Lower leg skin (tissue), 4 donors: ENCODE data around the gene SPARCL1. TPM values are rescaled to one million over a fixed set of nuclear protein-coding genes. Genes with fewer than 3 reads are reported as not detected.
"Not testable (repeated sequence)": the region's sequence is repeated elsewhere in the genome, so short reads cannot be mapped to it uniquely, and the experiment has no call there.

Source experiments
- DNase-seq, 2 donors: peaks; one replicate each; pipeline ENCODE4 v3.0.0-alpha.2; 2019; ENCODE audit warnings: low spot score in 2 of 2
- H3K4me3 ChIP-seq: fragments of 200-600 bp; sonication (generic); 2 replicates; pipeline ENCODE4 v1.5.1; 2017; ENCODE audit warnings: mild to moderate bottlenecking, low read depth; ENCODE audit not compliant: poor library complexity, severe bottlenecking
- POLR2A ChIP-seq, 2 donors: fragments of 450-650 bp; IDR thresholded peaks; one replicate each; pipeline ENCODE4 v1.6.1; 2016 to 2017; ENCODE audit warnings: antibody characterized with exemption in 2 of 2, mild to moderate bottlenecking in 1 of 2, moderate library complexity in 1 of 2
- WGBS, 2 donors: methylation state at CpG; one replicate each; pipeline ENCODE4 v1.1.5; 2018; 5-methylcytosine and 5-hydroxymethylcytosine counted together
- intact Hi-C: fragments of 100-400 bp; cut with DNase I; formaldehyde crosslinking; loops from one replicate; pipeline ENCODE4 v1.15.0; 2023; ENCODE audit warnings: low total_unique reads
- total RNA-seq, 4 donors: library from RNA; depleted of rRNA; stranded (reverse); fragments of >200 nt; gene quantifications; one replicate each; pipeline ENCODE4 v1.1.0, GENCODE V29; 2016
- TF ChIP-seq, protein P1 (sequence below), 3 donors: fragments of 450-650 bp; IDR thresholded peaks; one replicate each; pipeline ENCODE4 v1.5.1; 2016; ENCODE audit warnings: antibody characterized with exemption in 3 of 3, mild to moderate bottlenecking in 3 of 3, moderate library complexity in 2 of 3

SPARCL1 gene, protein sequence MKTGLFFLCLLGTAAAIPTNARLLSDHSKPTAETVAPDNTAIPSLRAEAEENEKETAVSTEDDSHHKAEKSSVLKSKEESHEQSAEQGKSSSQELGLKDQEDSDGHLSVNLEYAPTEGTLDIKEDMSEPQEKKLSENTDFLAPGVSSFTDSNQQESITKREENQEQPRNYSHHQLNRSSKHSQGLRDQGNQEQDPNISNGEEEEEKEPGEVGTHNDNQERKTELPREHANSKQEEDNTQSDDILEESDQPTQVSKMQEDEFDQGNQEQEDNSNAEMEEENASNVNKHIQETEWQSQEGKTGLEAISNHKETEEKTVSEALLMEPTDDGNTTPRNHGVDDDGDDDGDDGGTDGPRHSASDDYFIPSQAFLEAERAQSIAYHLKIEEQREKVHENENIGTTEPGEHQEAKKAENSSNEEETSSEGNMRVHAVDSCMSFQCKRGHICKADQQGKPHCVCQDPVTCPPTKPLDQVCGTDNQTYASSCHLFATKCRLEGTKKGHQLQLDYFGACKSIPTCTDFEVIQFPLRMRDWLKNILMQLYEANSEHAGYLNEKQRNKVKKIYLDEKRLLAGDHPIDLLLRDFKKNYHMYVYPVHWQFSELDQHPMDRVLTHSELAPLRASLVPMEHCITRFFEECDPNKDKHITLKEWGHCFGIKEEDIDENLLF
- 100 to 1,000 TPM in 2 of 4 donors, 10 to 100 TPM in 2; 66.2 to 259 (median 117) TPM for total RNA-seq

DNA sequence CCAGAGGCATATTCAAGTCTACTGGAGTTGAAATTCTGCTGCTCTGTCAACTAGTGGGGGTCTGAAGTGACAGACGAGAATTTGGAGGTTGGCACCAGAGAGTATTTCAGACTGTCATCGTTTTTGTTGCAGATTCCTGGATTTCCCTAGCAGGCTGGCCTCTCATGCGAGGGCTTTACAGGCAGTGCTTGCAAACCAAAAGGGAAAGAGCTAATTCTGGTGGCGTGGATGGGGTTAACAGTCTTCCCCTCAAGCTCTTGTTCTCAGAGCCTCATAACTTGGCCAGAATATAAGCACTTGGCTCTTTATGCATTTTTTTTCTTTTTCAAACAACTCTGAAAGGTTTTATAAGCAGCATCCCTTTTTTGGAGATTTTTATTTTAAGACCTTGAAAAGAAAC, at the start of gene SPARCL1:
SPARCL1 (minus strand) TSS at position 190 of the 400 bp plus-strand sequence. CDS start 29,802 bp downstream, outside the sequence.
- WGBS, 2 donors: 42 to 49% methylated on average over 4 of the region's 4 CpGs
- no peak within 1 kb of the TSS for H3K4me3 ChIP-seq
- TF ChIP-seq, protein P1, sequence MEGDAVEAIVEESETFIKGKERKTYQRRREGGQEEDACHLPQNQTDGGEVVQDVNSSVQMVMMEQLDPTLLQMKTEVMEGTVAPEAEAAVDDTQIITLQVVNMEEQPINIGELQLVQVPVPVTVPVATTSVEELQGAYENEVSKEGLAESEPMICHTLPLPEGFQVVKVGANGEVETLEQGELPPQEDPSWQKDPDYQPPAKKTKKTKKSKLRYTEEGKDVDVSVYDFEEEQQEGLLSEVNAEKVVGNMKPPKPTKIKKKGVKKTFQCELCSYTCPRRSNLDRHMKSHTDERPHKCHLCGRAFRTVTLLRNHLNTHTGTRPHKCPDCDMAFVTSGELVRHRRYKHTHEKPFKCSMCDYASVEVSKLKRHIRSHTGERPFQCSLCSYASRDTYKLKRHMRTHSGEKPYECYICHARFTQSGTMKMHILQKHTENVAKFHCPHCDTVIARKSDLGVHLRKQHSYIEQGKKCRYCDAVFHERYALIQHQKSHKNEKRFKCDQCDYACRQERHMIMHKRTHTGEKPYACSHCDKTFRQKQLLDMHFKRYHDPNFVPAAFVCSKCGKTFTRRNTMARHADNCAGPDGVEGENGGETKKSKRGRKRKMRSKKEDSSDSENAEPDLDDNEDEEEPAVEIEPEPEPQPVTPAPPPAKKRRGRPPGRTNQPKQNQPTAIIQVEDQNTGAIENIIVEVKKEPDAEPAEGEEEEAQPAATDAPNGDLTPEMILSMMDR (IDR thresholded peaks at IDR 0.05): no peak
- no peak for TF ChIP-seq POLR2A (IDR thresholded peaks at IDR 0.05)
- no peak for DNase-seq
- intact Hi-C loops: no loop called here

DNA sequence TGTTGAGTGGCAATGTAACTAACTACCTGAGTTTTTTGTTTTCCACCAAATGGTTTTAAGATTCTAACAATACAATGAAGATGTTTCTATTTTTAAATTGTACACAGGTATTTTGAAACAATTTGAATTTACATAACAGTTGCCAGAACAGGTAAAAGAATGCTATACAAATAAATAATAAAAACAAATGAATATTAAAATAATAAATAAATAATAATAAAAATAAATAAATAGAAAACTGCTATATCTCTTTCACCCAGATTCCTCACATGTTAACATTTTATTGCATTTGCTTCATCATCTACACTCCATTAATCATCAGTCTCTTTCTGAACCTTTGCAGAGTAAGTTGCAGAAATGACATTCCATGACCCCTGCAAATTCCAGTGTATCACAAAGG, 46.8 kb upstream of the SPARCL1 start:
- TF ChIP-seq, protein P1 (IDR thresholded peaks at IDR 0.05): no peak
- TF ChIP-seq POLR2A (IDR thresholded peaks at IDR 0.05): no peak
- no peak for DNase-seq
- intact Hi-C loops: no loop called here
- H3K4me3 ChIP-seq: no peak overlapping the region

DNA sequence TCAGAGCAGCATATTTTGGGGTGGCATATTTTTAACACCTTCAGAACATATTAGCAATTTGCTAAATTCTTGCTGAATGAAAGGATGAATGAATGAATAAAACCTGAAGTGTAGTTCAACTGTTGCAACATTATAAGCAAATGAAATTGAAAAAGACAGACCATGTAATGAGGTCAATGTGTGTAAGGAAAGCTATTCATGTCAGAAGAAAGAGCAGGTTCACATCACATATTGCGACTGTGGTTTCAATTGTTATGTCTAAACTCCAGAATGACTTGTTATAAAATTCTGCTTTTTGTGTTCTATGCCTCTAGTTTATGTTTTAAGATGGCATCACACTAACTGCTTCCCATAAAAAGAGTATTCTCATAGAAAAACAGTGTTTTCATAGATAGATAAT, 46.2 kb upstream of the SPARCL1 start:
- TF ChIP-seq, protein P1 (IDR thresholded peaks at IDR 0.05): no peak
- TF ChIP-seq POLR2A (IDR thresholded peaks at IDR 0.05): no peak
- WGBS, 2 donors: 79 to 80% methylated on average over 1 of the region's 1 CpG
- intact Hi-C loops: no loop called here
- H3K4me3 ChIP-seq: no peak overlapping the region
- no peak for DNase-seq

DNA sequence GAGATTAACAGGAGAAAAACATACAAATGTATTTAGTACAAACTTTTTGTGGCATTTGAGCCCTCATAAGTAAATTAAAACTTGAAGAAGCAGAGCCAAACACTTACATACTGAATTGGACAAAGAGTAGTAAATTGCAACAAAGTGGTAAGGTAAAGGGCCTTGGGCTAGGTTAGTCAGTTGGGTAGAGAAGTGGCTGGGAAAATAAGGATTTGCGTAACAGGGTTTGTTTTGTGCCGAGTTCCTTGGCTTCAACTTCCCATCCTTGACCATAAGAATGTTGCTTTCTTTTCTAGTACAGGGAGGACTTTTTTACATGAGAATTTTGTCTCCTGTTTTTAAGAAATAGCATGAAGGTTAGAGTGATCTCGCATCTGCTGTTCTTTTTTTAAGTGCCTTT, 45.8 kb upstream of the SPARCL1 start:
- no peak for DNase-seq
- intact Hi-C loops: no loop called here
- no peak overlapping the region for H3K4me3 ChIP-seq
- TF ChIP-seq, protein P1 (IDR thresholded peaks at IDR 0.05): no peak
- TF ChIP-seq POLR2A (IDR thresholded peaks at IDR 0.05): no peak
- WGBS, 2 donors: 64 to 66% methylated on average over 3 of the region's 3 CpGs

DNA sequence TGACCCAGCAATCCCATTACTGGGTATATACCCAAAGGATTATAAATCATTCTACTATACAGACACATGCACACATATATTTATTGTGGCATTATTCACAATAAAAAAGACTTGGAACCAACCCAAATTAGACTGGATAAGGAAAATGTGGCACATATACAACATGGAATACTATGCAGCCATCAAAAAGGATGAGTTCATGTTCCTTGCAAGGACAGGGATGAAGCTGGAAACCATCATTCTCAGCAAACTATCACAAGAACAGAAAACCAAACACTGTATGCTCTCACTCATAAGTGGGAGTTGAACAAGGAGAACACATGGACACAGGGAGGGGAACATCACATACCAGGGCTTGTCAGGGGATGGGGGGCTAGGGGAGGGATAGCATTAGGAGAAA, 45.2 kb upstream of the SPARCL1 start:
- intact Hi-C loops, DNase-seq, H3K4me3 ChIP-seq: not testable (repeated sequence)

DNA sequence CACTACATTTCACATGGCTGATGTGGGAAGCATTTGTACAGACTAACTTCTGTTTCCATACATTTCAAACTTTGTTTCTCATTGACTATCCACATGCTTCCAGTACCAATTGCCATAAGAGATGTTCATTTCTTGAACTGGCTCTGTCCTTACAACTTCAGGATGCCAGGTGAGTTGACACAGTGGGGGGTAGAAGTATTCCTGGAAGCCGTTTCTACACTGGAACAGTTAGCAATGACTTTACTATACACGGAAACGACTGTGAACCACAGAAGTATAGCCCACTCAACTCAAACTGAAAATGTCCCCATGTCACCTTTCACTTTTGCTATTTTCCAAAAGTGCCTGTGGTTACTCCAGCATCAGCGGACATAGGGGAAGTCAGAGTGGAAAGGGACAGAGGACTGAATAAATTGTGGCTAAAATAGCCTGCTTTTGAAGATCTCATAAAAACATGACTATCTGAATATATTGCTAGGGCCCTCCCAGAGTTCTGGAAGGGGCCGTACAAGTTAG, 41.2 kb upstream of the SPARCL1 start:
- no peak for DNase-seq
- intact Hi-C loops: no loop called here
- no peak overlapping the region for H3K4me3 ChIP-seq
- WGBS, 2 donors: 83 to 88% methylated on average over 5 of the region's 5 CpGs
- TF ChIP-seq, protein P1 (IDR thresholded peaks at IDR 0.05): no peak
- TF ChIP-seq POLR2A (IDR thresholded peaks at IDR 0.05): no peak
